PC-3 (cell line): Measurements from ENCODE around the gene OLFML2A.

Experiments
- EZH2phosphoT487 ChIP-seq: fragments of 300-600 bp; sonication (generic); IDR thresholded peaks from 2 replicates; pipeline ENCODE4 v1.6.1; 2018; ENCODE audit warnings: mild to moderate bottlenecking, antibody characterized with exemption, low read length, borderline replicate concordance
- TF ChIP-seq, protein P1 (sequence below): fragments of 300-600 bp; sonication (generic); conservative IDR thresholded peaks from 2 replicates; pipeline ENCODE4 v1.5.1; 2017; ENCODE audit warnings: antibody characterized with exemption, low read depth, mild to moderate bottlenecking, low read length

DNA sequence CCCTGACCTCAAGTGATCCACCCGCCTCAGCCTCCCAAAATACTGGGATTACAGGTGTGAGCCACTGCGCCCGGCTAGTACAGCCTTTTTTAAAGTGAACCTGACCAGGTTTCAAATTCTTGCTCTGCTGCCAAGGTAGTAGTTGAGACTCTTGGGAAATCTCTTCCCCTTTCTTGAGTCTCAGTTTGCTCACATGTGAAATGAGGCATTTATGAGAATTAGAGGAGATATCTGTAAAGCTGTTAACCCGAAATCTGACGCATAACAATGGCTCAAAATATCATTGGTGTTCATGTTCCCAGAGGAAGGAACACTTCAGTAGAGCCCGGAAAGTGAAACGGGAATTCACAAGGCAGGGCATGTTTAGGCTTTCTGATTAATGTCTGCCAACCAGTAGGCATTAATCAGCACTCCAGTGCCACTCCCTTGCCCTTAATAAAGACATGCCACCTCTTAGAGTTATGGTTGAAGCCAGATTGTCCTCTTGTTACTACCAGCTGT, 86.5 kb downstream of the OLFML2A start:
- TF ChIP-seq EZH2phosphoT487, result no peak
- TF ChIP-seq, protein P1, sequence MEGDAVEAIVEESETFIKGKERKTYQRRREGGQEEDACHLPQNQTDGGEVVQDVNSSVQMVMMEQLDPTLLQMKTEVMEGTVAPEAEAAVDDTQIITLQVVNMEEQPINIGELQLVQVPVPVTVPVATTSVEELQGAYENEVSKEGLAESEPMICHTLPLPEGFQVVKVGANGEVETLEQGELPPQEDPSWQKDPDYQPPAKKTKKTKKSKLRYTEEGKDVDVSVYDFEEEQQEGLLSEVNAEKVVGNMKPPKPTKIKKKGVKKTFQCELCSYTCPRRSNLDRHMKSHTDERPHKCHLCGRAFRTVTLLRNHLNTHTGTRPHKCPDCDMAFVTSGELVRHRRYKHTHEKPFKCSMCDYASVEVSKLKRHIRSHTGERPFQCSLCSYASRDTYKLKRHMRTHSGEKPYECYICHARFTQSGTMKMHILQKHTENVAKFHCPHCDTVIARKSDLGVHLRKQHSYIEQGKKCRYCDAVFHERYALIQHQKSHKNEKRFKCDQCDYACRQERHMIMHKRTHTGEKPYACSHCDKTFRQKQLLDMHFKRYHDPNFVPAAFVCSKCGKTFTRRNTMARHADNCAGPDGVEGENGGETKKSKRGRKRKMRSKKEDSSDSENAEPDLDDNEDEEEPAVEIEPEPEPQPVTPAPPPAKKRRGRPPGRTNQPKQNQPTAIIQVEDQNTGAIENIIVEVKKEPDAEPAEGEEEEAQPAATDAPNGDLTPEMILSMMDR, result no peak
